SIG-M5 treated with dmso at 0.1 percent for 504 hours (cell line): ENCODE measurements around the gene FCN1.

Source experiments
- DNase-seq: peaks from one replicate; lab custom pipeline; 2025; ENCODE audit not compliant: unreplicated experiment; lab: John Stamatoyannopoulos, UW

FCN1 gene

DNA sequence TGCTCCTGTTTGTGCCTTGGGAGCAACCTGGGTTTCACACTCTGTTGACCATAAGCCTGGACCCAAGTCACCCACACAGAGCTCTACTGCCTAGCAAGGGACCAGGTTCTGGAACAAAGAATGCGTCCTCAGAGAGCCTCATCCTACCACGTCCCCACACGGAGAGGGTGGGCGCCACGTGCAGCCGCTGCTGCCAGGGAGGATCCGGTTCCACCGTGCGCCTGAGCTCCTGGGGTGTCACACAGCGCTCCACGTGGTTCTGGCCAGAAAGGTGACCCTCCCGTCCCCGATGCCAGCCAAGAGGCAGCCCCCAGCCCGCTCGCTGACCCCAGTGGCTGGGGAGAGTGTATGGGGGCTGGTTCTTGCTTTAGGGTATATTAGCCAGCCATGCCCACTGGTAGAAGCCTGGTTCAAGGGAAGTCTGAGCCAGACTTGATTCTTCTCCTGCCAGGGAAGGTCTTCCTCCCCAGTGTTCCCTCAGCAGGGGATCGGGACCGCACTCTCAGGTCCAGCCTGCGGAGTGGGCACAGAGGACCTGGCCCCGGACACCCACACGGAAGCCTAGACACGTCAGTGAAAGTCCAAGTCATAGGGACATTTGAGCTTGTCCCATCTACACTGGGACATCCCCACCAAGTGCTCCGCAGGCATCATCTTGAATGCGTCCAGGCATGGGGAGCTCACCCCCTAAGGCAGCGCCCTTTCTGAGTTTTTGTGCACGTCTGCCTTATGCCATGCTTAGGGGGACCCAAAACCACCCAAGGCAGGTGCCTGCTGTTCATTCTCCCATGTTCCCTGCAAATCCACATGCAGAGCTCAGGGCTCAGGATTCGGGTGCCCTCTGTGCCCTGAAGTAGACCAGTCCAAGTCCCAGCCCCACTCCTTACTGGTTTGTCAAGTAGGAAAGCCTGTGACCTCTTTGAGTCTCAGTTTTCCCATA is 2.4 kb downstream of the FCN1 start:
- no peak for DNase-seq

DNA sequence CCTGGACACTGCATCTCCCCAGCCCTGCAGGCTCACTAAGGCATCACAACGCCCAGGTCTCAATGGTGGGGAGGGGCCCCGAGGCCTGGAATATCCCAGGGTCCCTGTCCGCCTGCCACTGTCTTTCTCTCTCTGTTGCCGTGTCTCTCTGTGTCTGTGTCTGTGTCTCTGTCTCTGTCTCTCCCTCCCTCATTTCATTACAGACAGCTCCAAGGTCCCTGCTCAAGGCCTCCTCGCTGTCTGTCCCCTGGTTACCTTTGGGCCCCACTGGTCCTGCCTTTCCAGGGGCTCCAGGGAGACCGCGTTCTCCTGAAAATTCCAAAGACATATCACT is 3.2 kb downstream of the FCN1 start:
- DNase-seq, result no peak

DNA sequence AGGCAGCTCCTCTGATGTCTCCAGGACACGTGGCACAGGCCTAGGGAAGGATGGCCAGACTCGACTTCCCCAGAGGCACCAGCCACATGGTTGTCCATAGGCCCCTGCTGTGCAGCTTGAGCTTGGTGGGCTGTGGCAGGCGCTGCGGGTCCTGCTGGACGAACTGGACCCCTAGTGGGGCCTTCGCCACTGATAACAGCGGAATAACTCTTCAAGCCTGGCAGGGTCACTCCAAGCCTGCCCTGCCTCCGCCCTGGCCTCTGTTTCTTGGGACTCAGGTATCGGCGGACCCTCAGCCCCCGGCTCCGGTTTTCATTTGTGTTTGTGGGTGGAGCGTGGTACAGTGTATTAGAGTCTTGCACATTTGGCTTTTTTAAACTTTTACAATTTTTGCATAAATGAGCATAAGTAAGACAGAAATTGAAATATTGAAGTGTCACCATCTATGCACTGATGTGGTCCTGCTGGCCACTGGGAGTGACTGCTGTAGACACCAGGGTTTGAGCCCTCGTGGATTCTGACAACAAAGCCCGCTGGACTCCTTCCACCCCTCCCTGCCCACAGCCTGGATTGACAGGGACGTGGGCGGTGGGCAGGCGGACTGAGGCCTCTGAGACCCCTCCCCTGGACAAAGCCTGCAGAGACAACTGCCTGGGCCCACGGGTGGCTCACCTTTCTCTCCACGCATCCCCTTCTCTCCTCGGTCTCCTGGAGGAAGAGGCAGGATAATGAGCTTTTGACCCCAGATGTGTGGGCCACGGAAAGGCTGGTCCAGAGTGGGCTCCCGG is 3.8 kb downstream of the FCN1 start:
- DNase-seq, result no peak

DNA sequence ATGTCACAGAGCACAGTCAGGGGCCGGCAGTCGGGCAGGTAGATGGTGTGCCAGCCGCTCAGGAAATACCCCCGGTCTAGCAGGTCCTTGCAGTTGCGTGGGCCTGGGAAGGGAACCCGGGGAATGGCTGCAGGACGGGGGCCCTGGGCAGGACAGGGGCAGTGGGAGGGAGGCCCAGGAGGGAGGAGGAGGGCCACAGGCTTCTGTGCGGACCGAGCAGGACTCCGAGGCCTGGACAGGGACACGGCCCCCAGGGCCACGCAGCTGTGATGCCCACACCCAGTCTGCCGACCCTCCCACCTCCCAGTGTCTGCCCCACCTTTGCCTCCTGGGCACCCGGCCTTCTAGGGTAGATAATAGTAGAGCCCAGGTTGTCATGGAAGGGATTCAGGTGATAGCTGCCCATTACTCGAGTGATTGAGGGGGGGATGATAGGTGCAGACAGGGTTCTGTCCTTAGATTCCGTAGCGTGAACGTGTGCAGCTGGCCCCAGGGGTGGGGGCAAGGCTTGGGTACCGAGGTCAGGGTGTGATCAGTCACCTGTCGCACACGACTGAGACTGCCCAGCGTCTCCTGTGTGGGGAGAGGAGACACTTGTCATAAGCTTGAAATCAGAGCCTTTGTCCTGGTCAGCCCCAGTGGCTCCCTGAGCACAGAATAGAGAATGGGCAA is 4.5 kb downstream of the FCN1 start:
- DNase-seq, result no peak

DNA sequence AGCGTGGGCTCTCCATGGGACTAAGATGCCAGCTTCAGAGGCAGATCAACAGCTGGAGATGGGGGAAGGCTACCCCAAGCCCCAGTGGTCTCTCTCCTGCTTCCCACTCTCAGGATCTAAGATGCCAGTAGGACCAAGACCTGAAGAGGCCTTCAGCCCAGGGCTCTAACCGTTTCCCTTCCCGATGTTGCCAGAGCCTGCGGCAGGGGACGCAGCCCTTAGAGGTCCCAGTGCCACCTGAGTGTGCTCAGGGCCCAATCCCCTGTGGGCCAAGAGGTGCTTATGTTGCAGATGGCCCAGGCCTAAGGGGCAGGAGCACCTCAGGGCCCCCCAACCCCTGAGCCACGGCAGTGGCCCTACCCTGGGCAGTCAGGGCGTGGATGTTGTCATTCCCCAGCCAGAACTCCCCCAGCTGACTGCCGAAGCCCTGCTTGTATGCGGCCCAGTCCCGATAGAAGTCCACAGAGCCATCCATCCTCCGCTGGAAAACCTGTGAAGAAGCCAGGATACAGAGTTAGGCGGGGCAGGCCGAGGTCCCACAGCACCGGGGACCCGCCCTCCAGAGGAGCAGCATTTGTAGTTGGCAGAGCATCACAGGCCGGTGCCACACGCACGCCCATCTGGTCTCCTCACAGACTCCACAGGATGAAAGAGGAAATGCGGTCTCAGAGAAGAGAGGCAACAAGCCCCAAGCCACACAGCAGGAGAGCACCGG is 5.4 kb downstream of the FCN1 start:
- no peak for DNase-seq

DNA sequence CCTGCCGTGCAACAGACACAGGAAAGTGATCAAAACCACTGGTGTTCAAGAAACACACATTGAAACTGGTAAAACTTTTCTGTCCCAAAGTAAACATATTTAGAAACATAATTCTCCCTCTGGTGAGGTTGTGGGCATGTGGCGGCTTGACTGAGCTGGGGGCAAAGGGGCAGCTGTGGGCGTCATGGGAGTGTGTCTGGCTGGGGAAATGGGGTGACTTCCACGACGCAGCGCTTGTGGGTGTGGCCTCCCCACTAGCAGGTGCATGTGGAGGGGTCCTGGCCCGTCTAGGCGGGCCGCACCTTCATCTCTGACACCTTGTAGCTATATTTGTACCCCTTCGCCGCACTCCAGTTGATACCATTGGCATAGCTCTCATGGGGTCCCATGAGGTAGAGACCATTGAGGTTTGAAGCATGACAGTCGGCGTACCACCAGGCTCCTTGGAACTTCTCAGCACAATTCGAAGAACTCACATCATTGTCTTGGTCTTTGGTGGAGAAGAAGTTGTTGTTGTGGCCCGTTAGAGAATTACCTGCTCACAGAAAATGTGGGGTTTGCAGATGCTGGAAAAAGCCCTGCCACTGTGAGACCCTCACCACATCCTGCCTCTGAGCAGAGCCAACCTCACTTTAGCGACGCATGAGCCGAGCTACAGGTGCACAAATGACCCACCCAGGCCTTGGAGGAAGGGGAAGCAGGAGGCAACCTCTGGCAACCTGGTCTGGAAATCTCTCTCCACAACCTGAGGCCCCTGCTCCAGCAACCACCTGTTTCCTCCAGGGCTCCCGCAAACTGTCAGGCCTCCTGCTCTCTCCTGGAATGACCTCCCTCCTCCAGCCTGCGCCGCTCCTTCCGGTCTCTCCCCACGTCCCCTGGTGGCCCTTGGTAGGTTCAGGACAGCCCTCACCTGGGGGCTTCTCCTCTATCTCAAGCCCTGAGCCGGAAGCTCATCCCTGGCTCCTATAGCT is 7.9 kb downstream of the FCN1 start:
- DNase-seq, result no peak

DNA sequence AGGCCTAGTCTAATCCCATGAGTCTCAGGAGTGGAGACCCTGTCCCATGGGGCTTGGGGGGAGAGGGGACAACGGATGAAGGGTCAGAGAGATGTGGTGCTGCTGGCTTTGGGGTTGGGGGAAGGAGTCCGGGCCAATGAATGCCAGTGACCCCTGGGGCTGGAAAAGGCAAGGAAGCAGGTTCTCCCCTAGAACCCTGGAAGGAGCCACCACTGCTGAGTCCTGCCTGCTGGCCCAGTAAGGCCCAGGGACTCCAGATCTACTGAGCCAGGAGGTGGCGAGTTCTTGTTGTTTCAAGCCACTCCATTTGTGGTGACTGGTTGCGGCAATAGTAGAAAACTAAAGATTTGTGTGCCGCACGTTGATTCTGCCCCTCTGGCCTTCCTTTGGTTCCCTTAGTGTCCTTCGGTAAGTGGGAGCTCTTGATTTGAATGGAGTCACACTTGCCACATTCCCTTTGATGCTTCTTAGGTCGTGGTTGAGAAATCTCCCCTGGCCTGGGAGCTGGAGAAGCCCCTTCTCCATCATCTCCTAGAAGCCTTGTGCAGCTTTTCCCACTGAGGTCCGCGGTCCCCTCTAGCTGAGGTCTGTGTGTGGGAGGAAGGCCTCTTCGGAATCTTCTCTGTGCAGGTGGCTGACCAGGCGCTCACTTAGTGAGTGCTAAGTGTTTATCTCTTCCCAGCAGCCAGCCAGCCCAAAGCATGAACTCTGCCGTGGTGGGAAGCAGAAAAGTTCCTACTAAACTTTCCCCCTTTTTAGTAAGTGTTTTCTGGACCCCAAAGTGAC is 9.0 kb downstream of the FCN1 start:
- DNase-seq, result no peak

DNA sequence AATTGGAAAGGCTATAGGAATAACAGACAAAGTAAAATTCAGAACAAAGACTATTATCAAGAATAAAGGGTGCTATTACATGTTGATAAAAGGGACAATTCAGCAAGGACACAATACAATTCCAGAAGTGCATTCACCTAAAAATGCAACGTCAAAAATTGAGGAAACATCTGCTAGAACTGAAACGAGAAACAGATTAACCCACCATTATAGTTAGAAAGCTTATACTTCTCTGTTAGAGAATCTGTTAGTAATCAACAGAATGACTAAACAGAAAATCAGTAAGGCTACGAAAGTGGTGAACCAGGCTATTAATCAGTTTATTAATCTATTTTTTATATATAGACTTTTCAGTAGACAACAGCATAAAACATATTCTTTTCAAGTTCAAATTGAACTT is 14.8 kb downstream of the FCN1 start:
- DNase-seq, result no peak

DNA sequence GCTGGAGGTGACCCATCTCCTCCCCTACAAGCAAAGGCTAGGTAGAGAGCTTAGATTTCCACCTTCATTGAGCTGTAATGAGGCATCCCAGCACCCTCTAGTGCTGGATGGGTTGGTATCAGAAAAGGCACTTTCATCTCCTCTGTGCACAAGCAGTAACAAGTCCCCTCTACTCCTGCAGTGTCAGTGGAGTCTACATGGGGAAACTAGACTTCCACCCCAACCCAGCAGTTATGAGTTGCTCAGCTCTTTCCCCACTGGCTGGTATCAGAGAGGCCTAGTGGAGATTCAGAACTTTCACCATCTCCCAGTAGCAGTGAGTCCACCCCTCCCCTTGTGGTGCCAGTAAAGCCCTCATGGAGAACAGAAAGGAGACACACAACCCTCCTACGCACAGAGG is 17.9 kb downstream of the FCN1 start:
- no peak for DNase-seq

DNA sequence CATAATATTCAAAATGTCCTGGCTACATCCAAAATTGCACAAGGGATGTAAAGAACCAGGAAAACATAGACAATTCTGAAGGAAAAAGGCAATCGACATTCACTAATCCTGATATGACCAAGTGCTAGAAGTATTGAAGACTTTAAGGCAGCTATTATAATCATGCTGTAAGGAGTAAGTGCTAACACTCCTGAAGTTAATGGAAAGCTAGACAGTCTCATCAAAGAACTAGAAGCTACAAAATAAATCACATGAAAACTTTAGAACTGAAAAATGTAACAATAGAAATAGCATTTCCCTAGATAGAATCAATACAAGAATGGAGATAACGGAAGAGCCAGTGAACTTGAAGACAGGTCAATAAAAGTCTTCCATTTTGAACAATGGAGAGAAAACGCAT is 18.5 kb downstream of the FCN1 start:
- no peak for DNase-seq

DNA sequence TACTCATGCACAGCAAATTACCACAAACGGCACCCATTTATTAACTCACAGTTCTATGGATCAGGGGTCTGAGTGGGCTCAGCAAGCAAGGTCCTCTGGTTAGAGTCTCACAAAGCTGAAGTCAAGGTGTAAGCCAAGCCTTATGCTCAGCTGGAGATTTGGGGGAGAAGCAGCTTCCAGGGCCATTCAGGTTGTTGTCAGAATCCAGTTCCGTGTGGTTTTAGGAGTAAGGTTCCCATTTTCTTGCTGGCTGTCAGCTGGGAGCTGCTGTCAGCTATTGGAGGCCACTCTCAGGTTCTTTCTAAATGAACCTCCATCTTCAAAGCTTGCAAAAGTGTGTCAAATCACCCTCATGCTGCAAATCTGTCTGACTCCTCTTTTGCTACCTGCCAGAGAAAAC is 19.4 kb downstream of the FCN1 start:
- DNase-seq, result no peak

DNA sequence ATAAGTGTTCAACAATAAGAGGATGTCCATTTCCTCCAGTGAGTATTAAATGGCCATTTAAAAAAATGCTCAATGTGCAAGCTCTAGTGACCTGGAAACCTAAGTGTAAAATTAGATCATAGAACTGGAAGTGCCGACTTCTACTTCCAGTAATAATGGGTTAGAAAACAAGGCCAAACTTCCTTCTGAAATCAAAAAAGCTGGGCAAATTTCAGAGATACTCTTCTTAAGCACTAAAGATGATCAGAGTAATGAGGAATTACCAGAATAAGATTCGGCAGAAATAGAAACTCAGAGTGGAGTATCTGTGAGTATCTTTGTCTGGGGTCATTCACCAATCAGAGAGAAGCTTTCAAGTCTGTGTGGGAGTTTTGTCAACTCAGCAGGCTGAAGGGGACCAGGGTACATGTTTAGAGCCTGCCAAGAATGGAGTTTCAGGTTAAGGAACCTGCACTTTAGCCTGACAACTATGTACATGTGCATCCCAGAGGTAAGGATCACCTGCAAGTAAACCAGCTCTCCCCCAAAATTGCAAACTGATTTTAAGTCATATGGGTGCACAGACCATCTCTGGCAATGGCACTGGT is 20.0 kb downstream of the FCN1 start:
- no peak for DNase-seq

DNA sequence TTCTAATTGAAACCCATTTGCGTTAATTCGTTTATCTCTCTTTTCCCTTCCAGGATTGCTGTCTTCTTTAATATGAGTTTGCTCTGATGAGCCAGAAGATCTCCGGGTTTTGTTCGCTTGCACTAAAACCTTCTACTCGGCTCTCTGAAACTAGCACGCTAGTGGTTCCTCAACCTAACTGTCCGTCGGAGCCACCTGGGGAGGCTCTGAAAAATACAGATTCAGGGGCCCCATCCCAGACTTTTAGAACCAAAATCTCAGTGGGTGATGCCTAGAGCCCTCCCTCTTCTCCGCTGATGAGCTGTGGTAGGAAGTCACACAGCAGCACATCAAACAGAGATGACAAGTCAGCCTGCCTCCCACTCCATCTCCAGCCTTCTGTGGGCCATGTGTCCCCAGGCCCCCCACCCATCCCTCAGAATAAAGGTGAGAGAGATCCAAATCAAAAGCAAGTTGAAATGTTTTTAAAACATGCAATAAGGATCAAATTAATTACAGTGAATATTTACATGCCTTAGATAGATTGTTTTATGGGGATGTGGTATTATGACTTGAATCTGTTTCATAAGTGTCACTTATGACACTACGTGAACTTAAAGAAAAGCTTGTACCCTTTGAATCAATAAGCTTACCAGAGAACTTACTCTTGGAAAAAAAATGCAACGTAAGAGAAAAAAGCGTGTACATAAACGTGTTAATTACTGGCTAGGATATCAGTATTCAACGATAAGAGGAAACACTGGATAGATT is 20.7 kb downstream of the FCN1 start:
- DNase-seq, result no peak

DNA sequence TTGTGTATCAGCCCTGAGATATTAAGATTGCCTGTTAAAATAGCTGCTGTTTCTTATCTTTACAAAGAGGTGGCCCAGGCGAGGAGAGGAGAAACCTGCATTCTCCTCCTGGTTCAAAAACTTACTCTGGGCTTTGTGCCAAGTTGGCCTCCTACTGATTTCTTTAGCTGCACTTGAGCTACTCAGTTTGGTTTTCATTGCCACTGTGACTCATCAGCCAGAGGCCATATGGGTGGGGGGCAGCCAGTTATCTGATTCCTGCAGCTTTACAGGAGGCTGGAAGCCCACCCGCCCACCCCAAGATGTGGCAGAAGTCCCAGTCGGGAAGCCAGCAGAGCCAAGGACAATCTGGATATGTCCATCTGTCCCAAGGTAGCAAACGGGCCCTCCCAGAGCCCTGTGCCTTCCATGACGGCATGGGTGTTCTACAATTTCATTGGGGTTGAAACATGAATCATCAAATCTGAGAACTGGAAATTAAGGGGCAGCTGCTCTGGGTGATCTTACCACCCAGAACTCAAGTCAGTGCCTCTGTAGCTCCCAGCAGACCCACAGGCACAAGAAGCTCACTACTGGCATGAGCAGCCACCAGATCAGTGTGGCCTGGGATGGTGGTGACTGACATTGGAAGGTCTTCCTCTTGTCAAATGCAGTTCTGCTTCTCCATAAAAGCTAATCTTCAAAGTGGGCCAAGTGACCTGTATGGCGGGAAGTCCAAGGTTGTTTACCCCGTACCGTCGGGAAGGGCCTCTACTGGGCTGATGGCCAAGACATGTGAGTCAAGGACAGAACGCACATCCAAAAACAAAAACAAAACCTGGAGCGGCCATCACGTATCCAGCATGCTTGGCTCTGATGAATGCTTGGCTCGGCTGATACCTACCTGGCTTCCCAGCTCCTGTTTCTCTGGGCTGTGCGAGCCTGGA is 21.5 kb downstream of the FCN1 start:
- DNase-seq, result no peak

DNA sequence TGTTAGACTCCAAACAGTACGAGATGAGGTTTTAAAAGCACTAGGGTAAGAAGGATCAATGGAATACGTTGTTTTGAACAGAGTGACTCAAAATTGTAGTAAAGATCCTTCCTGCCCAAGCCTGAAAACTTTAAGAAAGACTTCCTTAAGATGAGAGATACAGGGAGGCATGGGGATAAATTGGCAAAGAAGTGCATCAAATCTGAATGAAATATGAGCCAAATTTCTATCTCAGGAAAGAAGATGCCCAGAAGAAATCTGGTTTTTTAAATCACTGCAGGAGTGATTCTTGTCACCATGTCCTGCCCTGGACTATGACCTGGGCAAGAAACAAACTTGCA is 22.2 kb downstream of the FCN1 start:
- no peak for DNase-seq

DNA sequence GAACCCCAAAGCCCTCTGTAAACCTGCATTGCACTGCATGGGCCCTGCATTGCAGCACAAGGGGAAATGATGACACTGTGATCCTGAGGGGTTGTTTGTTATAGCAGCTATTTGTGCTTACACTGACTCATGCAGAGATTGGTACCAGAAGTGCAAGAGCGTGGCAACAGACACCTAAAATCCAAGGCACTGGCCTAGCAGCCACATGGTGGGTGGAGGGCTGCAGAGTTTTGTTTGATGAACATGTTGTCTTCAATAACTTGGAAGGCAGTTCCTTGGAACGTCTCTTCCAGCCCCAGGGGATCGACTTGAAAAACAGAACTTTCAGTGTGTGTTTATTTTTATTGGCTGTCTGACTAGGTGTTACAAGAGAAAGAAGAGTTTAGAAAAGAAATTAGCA is 22.6 kb downstream of the FCN1 start:
- DNase-seq, result no peak

DNA sequence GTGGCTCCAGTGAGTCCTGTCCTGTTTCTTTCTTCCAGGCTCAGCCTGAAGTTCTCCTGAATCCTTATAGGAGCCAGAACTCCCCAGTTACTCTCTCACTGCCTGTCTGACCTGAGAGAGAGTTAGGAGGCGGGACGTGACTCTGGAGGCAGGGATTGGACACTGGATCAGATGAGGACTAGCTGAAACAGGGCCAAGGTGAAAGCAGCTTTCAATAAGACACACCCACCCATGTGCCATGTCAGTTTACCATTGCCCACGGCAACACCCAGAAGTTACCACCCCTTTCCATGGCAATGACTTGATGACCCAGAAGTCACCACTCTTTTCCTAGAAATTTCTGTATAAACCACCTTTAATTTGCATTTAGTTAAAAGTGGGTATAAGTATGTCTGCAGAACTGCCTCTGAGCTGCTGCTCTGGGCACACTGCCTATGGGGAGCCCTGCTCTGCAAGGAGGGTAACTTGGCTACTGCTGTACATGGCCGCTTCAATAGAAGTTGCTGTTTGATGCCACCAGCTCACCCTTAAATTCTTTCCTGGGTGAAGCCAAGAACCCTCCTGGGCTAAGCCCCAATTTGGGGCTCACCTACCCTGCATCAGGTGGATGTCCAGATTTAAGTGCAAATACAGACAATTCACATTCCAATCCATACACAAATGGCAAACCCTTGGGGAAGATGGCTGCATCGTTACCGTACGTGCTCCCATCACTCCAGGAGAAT is 23.4 kb downstream of the FCN1 start:
- DNase-seq, result no peak
